Measurements from ENCODE around the gene INTU. TPM values are rescaled to one million over a fixed set of nuclear protein-coding genes. Genes with fewer than 3 reads are reported as not detected.

Gene INTU
- total and polyA plus RNA-seq, 9 of the 15 experiments (the other 6 are each of a cell fraction or from before 2014, with no cell fraction given): 1.5 to 8.9 (median 3.9) TPM

GRCh38 chr4:127609484-127609883 is 23.3 kb upstream of the INTU start:
- intact Hi-C loops (cut with micrococcal nuclease): loop anchor here (5.0 kb wide), 2 partner anchors 358 to 443 kb away; partner anchors contain the start of genes ABHD18 and MFSD8
- in situ Hi-C loops (cut with MboI): no loop called here
- Histone ChIP-seq H2AFZ (ENCODE audit: low read depth, low read length) (no peak overlapping the region), H3K36me3 (ENCODE audit: control insufficient read depth, insufficient read depth, low read length) (no peaks in the 10 kb centered on the region), H3K4me1 (replicated peaks in 1 of 2; ENCODE audit: control insufficient read depth in 2 of 2, insufficient read depth in 2 of 2, low read length in 2 of 2) (no peaks in the 10 kb centered on the region), H4K20me1 (replicated peaks; ENCODE audit: control insufficient read depth, insufficient read depth, low read length) (no peaks in the 10 kb centered on the region), H3K9ac (ENCODE audit: insufficient read depth in 1 of 2, low read depth in 2 of 2, low read length in 2 of 2) (no peak overlapping the region), H3K27ac (ENCODE audit: extremely low read depth, low read depth, low read length) (no peak overlapping the region), H3K4me2 (ENCODE audit: insufficient read depth, low read length) (no peak overlapping the region), H3K9me1 (ENCODE audit: control insufficient read depth, insufficient read depth, low read length) (no peaks in the 10 kb centered on the region), H3K27me3 (ENCODE audit: control insufficient read depth in 2 of 2, insufficient read depth in 2 of 2, low read length in 2 of 2) (peaks cover 8 to 12% of the 10 kb centered on the region in 2 experiments; a peak in 4 of 5 replicates), H3K4me3 (no peak overlapping the region), H3K9me3 (replicated peaks; ENCODE audit: control insufficient read depth, insufficient read depth, low read depth, low read length) (no peaks in the 10 kb centered on the region), H3K79me2 (ENCODE audit: control insufficient read depth, insufficient read depth, low read length) (no peaks in the 10 kb centered on the region)
- DNase-seq (ENCODE audit: extremely low read depth in 1 of 4, low spot score in 3 of 4): no peak
- no peak for FAIRE-seq
- no peak for ATAC-seq
- POLR2A ChIA-PET: no interaction called here
- CTCF ChIA-PET (ENCODE audit: low intra/inter-chr PET ratio): no interaction called here
- WGBS (ENCODE audit: insufficient coverage, low coverage, missing lambda C conversion rate): 3% methylated on average over 5 of the region's 5 CpGs
- no TSS peak for BruUV-seq (replicated peaks)
- TF ChIP-seq ZNF609 (CRISPR knock-in tag; IDR thresholded peaks at IDR 0.05; ENCODE audit: borderline replicate concordance) (no peak), TFAM (CRISPR knock-in tag; conservative IDR thresholded peaks at IDR 0.05) (no peak), CAMTA2 (CRISPR knock-in tag; conservative IDR thresholded peaks at IDR 0.05) (no peak), DMBX1 (CRISPR knock-in tag; IDR thresholded peaks at IDR 0.05; ENCODE audit: borderline replicate concordance) (no peak), TBL1XR1 (IDR thresholded peaks at IDR 0.05; ENCODE audit: low read length in 2 of 2) (no peak), FOXA1 (IDR thresholded peaks at IDR 0.05; ENCODE audit: borderline replicate concordance) (no peak), BCLAF1 (IDR thresholded peaks at IDR 0.05; ENCODE audit: borderline replicate concordance in 1 of 2, control insufficient read depth in 1 of 2, low read depth in 2 of 2, low read length in 1 of 2) (no peak), E4F1 (CRISPR knock-in tag; IDR thresholded peaks at IDR 0.05; ENCODE audit: borderline replicate concordance) (no peak), JUN (IDR thresholded peaks at IDR 0.05; ENCODE audit: borderline replicate concordance, low read depth, low read length) (no peak), JUN (CRISPR knock-in tag; IDR thresholded peaks at IDR 0.05; ENCODE audit: borderline replicate concordance) (no peak), PHF8 (IDR thresholded peaks at IDR 0.05; ENCODE audit: borderline replicate concordance, low read length) (no peak)
